ENCODE results near the gene SYK. TPM values are rescaled to one million over a fixed set of nuclear protein-coding genes. Genes with fewer than 3 reads are reported as not detected.

Gene SYK
- total RNA-seq, 4 donors from 2014 or later, result 6.7 to 22.2 (median 9.0) TPM

DNA sequence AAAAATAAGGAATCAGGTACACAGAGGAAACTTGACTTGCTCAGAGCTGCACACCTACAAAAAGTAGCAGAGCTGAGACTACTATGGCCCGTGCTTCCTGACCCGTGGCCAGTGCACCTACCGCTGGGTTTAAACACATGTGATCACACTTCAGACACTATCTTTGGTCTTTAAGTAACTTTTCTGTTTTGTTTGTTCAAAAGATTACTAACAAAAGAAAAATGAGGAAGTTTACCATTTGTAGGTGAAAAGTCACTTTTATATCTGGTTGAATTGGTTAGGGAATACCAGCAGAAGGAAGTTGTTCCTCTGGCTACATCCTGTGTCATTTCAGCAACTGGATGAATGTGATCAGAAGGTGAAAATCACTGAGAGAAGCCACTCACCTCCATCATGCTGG lies 6.5 kb upstream of the SYK start:
- no peak for DNase-seq
- Histone ChIP-seq H3K27ac (no peak overlapping the region), H3K4me3 (no peak overlapping the region), H3K36me3 (no peaks in the 10 kb centered on the region), H3K9me3 (no peaks in the 10 kb centered on the region), H3K4me1 (no peaks in the 10 kb centered on the region), H3K27me3 (no peaks in the 10 kb centered on the region)
- intact Hi-C loops (cut with DNase I; ENCODE audit: low total_unique reads), result no loop called here
- TF ChIP-seq, protein P1, sequence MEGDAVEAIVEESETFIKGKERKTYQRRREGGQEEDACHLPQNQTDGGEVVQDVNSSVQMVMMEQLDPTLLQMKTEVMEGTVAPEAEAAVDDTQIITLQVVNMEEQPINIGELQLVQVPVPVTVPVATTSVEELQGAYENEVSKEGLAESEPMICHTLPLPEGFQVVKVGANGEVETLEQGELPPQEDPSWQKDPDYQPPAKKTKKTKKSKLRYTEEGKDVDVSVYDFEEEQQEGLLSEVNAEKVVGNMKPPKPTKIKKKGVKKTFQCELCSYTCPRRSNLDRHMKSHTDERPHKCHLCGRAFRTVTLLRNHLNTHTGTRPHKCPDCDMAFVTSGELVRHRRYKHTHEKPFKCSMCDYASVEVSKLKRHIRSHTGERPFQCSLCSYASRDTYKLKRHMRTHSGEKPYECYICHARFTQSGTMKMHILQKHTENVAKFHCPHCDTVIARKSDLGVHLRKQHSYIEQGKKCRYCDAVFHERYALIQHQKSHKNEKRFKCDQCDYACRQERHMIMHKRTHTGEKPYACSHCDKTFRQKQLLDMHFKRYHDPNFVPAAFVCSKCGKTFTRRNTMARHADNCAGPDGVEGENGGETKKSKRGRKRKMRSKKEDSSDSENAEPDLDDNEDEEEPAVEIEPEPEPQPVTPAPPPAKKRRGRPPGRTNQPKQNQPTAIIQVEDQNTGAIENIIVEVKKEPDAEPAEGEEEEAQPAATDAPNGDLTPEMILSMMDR (IDR thresholded peaks at IDR 0.05), result no peak
- TF ChIP-seq POLR2A (IDR thresholded peaks at IDR 0.05), result no peak

DNA sequence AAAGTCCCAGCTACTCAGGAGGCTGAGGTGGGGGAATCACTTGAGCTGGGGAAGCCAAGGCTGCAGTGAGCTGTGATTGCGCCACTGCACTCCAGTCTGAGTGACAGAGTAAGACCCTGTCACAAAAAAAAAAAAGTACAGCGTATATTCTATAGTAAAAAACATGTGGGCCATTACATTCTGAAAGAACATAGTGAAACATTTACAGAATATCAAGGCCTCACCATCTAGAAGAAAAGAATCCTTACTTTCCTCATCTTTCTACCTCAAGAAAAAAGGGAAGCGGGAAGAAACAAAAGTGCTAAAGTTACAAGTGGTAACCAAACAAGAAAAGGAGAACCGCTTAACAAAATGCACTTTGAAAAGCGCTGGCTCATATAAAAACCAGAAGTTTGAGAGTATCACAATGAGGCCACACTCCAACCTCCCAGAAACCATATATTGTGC lies 5.7 kb upstream of the SYK start:
- no peak overlapping the region for H3K4me3 ChIP-seq
- H3K9me3 ChIP-seq, result no peaks in the 10 kb centered on the region
- no peak overlapping the region for H3K27ac ChIP-seq
- no peaks in the 10 kb centered on the region for H3K36me3 ChIP-seq
- H3K4me1 ChIP-seq, result no peaks in the 10 kb centered on the region
- no peak for DNase-seq
- intact Hi-C loops (cut with DNase I; ENCODE audit: low total_unique reads), result no loop called here
- H3K27me3 ChIP-seq, result peaks cover 0 to 5% of the 10 kb centered on the region in 2 donors
- TF ChIP-seq, protein P1 (IDR thresholded peaks at IDR 0.05), result no peak
- no peak for TF ChIP-seq POLR2A (IDR thresholded peaks at IDR 0.05)

DNA sequence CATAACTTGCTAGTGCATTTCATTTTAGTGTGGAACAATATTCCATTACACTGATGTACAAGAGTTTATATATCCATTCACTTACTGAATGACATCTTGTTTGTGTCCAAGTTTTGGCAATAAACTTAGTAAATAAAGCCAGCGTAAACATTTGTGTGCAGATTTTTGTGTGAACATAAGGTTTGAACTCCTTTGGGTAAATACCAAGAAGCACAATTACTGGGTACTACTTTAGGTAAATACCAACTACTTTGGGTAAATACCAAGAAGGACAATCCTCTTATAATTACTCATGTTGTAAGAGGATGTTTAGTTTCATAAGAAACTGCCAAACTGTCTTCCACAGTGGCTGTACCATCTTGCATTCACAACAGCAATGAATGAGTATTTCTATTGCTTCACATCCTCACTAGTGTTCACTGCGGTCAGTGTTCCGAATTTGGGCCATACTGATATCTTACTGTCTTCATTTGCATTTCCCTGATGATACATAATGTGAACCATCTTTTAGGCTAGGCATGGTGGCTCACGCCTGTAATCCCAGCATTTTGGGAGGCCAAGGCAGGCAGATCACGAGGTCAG lies 2.3 kb upstream of the SYK start:
- H3K4me1 ChIP-seq, result no peaks in the 10 kb centered on the region
- DNase-seq, result no peak
- intact Hi-C loops (cut with DNase I; ENCODE audit: low total_unique reads), result no loop called here
- no peaks in the 10 kb centered on the region for H3K9me3 ChIP-seq
- no peak overlapping the region for H3K27ac ChIP-seq
- H3K27me3 ChIP-seq, result peaks cover 0 to 17% of the 10 kb centered on the region in 2 donors
- no peak for TF ChIP-seq POLR2A (IDR thresholded peaks at IDR 0.05)
- TF ChIP-seq, protein P1 (IDR thresholded peaks at IDR 0.05), result no peak
- no peaks in the 10 kb centered on the region for H3K36me3 ChIP-seq
- H3K4me3 ChIP-seq, result no peak overlapping the region

DNA sequence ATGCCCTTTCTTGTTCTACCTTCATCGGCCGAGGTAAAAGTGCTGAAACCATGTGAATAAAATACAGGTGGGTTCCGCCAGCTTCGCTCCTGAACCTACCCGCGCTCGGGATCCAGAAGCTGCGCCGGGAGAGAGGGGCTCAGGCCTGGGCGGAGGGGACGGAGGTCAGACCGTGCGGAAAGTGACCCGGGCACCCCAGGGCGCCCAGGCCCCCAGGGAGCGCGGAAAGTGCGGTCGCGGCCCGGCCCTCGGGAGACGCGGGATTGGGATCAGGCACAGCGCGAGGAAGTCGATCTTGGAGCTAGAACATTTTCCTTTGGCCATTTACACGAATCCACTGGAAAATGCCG lies 329 bp downstream of the SYK start:
- TF ChIP-seq, protein P1 (IDR thresholded peaks at IDR 0.05), result no peak
- TF ChIP-seq POLR2A (IDR thresholded peaks at IDR 0.05), result no peak
- Histone ChIP-seq H3K27me3 (peaks cover 0 to 17% of the 10 kb centered on the region in 2 donors), H3K27ac (no peak overlapping the region), H3K4me3 (peak overlapping the region in 1 of 2 donors; percentile 21), H3K4me1 (no peaks in the 10 kb centered on the region), H3K36me3 (no peaks in the 10 kb centered on the region), H3K9me3 (no peaks in the 10 kb centered on the region)
- DNase-seq, result no peak
- intact Hi-C loops (cut with DNase I; ENCODE audit: low total_unique reads), result no loop called here

DNA sequence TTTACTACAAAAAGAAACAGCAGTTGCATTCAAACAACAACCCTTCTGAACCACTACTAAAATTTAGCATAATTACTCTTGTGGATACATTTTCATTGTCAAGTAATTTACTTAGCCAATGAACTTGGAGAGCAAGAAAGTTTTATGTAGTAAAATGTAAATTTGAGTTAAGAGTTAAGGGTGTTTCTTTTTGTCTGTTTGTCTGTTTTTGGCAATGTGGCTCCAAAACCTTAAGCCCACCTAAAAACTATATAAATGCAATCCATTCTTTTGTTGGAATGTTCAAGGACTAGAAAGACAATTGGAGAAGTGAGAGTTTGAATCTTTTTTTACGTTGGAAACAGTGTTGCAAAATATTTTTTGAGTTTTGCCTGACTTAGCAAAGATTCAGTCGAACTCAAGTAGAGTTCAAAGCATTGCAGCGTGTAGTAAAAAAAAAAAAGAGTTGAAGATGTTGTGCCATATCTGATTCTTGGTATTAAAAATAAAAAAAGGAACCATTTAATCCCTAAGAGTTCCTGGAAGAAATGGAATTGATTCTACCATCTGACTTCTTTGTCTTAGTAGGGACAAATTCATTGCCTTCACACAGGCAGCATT lies 867 bp downstream of the SYK start:
- Histone ChIP-seq H3K4me3 (peak overlapping the region in 1 of 2 donors; percentile 21), H3K27ac (no peak overlapping the region), H3K36me3 (no peaks in the 10 kb centered on the region), H3K4me1 (no peaks in the 10 kb centered on the region), H3K27me3 (peaks cover 0 to 17% of the 10 kb centered on the region in 2 donors), H3K9me3 (no peaks in the 10 kb centered on the region)
- intact Hi-C loops (cut with DNase I; ENCODE audit: low total_unique reads), result no loop called here
- DNase-seq, result no peak
- TF ChIP-seq POLR2A (IDR thresholded peaks at IDR 0.05), result no peak
- TF ChIP-seq, protein P1 (IDR thresholded peaks at IDR 0.05), result no peak
